Fibroblast of the aortic adventitia (primary cell): ENCODE measurements around the gene KRTAP7-1. TPM values are rescaled to one million over a fixed set of nuclear protein-coding genes. Genes with fewer than 3 reads are reported as not detected.

Experiments
- DNase-seq: peaks from one replicate; pipeline ENCODE4 v3.0.0-alpha.2; 2010; ENCODE audit warnings: low read depth
- H3K4me3 ChIP-seq: 2 replicates; pipeline ENCODE4 v1.5.1; 2011; ENCODE audit warnings: low read depth, mild to moderate bottlenecking, control low read depth, low read length, moderate library complexity
- small RNA-seq: library from RNA; depleted of rRNA; stranded (forward); fragments of <200 nt; gene quantifications from one replicate; pipeline ENCODE3, GENCODE V24; 2012
- total RNA-seq: library from RNA; depleted of rRNA; stranded (reverse); fragments of >200 nt; gene quantifications from 2 replicates; pipeline ENCODE4 v1.2.3, GENCODE V29; 2012; ENCODE audit warnings: low replicate concordance
- TF ChIP-seq, protein P1 (sequence below): IDR thresholded peaks from 2 replicates; pipeline ENCODE4 v1.5.1; 2011; ENCODE audit warnings: mild to moderate bottlenecking, low read length, control low read depth, inconsistent platforms; ENCODE audit not compliant: insufficient read depth

Gene KRTAP7-1
- total RNA-seq, 1 donor, result not detected

DNA sequence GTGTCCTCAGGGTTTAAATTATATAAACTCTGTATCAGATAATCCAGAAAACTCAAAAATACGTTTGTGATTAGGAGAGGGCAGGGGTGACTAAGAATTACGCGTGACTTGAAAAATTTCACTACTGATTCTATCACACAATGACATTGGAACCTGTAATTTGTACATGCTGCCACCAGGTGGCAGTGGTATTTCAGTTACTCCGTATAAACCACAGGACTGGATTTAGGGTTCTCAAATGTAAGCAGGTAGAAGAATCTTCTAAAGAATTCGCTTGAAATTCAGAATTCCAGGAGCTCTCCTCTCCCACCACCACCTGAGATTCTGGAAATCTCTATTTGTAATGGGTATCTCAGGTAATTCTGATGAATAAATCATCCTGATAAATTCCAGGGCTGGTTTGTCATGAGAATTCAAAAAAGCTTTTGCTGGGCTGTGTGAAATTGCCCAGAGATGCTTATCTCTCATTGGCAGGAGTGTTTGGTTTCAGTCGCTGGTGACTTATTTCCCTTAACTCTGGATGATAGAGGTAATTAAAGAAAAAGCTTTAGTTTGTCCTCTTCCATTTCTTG lies 1.7 kb upstream of the KRTAP7-1 start:
- no peak for DNase-seq
- no peak overlapping the region for H3K4me3 ChIP-seq
- TF ChIP-seq, protein P1, sequence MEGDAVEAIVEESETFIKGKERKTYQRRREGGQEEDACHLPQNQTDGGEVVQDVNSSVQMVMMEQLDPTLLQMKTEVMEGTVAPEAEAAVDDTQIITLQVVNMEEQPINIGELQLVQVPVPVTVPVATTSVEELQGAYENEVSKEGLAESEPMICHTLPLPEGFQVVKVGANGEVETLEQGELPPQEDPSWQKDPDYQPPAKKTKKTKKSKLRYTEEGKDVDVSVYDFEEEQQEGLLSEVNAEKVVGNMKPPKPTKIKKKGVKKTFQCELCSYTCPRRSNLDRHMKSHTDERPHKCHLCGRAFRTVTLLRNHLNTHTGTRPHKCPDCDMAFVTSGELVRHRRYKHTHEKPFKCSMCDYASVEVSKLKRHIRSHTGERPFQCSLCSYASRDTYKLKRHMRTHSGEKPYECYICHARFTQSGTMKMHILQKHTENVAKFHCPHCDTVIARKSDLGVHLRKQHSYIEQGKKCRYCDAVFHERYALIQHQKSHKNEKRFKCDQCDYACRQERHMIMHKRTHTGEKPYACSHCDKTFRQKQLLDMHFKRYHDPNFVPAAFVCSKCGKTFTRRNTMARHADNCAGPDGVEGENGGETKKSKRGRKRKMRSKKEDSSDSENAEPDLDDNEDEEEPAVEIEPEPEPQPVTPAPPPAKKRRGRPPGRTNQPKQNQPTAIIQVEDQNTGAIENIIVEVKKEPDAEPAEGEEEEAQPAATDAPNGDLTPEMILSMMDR, result peak; percentile 23

GRCh38 chr21:30818837-30819610 lies 10.5 kb downstream of the KRTAP7-1 start:
- no peak for DNase-seq
- H3K4me3 ChIP-seq, result no peak overlapping the region
- TF ChIP-seq, protein P1, result no peak

DNA sequence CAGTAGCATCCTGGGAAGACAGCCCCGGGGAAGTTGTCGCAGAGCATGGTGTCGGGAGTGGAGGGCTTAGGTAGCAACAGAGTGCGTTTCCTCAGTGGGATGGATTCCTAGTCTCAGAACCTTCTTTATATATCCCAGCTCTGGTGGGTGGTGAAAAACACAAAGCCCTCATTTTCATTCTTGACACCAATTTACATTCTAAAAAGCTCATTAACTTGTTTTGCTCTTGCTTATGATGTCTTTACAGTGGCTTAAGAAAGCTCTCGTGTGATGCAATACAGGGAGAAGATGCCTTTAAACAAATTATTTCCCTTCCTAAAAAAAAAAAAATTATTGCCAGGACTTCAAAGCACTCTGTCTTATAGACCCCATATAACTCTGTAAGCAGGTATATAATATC lies 16.4 kb downstream of the KRTAP7-1 start, which contains the start of gene KRTAP8-1:
TSS of gene KRTAP8-1 (minus strand) at position 101 of the 400 bp plus-strand sequence. CDS start at position 47, 54 bp downstream.
- no peak within 1 kb of the TSS for H3K4me3 ChIP-seq
- TF ChIP-seq, protein P1, result no peak
- DNase-seq, result no peak

DNA sequence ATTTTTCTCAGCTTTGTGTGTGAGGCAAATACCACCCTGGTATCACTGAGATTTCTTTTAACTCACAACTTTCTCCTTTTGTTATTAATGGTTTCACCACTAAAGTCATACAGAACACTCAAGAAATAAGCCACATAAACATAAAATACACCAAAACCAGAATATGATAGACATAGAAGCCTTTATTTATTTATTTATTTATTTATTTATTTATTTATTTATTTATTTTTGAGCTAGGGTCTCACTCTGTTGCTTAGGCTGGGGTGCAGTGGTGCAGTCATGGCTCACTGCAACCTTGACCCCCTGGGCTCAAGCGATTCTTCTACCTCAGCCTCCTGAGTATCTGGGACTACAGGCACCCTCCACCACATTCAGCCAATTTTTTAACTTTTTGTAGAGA lies 29.0 kb downstream of the KRTAP7-1 start:
- TF ChIP-seq, protein P1, result no peak
- no peak for DNase-seq
- H3K4me3 ChIP-seq, result no peak overlapping the region

DNA sequence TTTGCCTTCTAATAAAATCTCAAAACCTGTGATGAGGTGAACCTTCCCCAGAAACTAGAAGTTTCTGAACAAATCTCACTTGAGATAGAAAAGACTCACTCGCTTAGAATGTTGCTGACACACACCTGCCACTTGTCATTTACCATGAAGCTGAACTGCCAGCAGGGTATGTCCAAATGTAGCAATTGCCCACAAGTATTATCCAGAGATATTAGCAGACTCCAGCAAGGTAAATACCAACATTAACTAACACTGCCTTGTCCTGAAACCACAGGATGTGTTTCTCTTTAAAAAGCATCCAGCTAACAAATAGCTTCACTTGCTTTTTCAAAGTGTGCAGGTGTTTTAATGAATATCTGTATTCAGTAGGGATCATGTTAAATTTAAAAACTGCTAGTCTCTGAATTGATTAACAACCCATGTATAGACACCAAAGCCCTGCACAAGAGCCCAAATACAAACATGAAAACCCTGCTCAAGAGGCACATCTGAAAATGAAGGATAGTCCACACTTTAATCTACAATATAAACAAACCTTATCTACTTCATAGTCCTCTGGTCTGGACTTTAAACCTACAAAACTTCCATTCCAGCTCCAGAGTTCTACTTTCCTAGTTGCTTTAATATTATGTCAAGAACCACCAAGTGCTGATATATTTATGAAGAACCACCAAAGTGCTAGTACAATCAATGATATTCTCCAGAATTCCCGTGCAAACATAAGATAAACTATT lies 35.8 kb downstream of the KRTAP7-1 start:
- TF ChIP-seq, protein P1, result no peak
- DNase-seq, result no peak

GRCh38 chr21:30779249-30779648 lies 50.3 kb downstream of the KRTAP7-1 start:
- no peak for DNase-seq
- H3K4me3 ChIP-seq, result no peak overlapping the region
- TF ChIP-seq, protein P1, result no peak

More for the DNA sequence above, 35.8 kb downstream of the KRTAP7-1 start:
- H3K4me3 ChIP-seq, result no peak overlapping the region

Small RNA genes lying within 50 kb of the gene (small RNA-seq; reads per million reads assigned to genes)
- gene KRTAP8-2P (not detected), gene KRTAP8-3P (not detected)

Other genes with a start within 250 kb of the KRTAP7-1 start
- gene KRTAP22-2, start 239.4 kb downstream of the KRTAP7-1 start, total RNA-seq, result not detected in 2 replicates
- gene KRTAP6-3, start 237.3 kb downstream of the KRTAP7-1 start, total RNA-seq, result not detected in 2 replicates
- gene KRTAP6-2, start 230.9 kb downstream of the KRTAP7-1 start, total RNA-seq, result not detected in 2 replicates
- not detected in 2 replicates for gene KRTAP22-1, start 228.7 kb downstream of the KRTAP7-1 start, total RNA-seq
- gene KRTAP6-1, start 215.8 kb downstream of the KRTAP7-1 start, total RNA-seq, result not detected in 2 replicates
- gene KRTAP20-1, start 213.3 kb downstream of the KRTAP7-1 start, total RNA-seq, result not detected in 2 replicates
- gene KRTAP20-4, start 209.1 kb downstream of the KRTAP7-1 start, total RNA-seq, result not detected in 2 replicates
- not detected in 2 replicates for gene KRTAP20-2, start 194.6 kb downstream of the KRTAP7-1 start, total RNA-seq
- not detected in 2 replicates for gene KRTAP20-3, start 186.9 kb downstream of the KRTAP7-1 start, total RNA-seq
- not detected in 2 replicates for gene KRTAP21-3, start 111.0 kb downstream of the KRTAP7-1 start, total RNA-seq
- gene KRTAP21-2, start 82.5 kb downstream of the KRTAP7-1 start, total RNA-seq, result not detected in 2 replicates
- not detected in 2 replicates for gene KRTAP21-1, start 74.3 kb downstream of the KRTAP7-1 start, total RNA-seq
- not detected in 2 replicates for gene KRTAP8-1, start 16.5 kb downstream of the KRTAP7-1 start, total RNA-seq
- not detected in 2 replicates for gene KRTAP11-1, start 51.8 kb upstream of the KRTAP7-1 start, total RNA-seq
- gene KRTAP19-8, start 208.7 kb upstream of the KRTAP7-1 start, total RNA-seq, result not detected in 2 replicates